NCI-H524 (cell line): ENCODE data around the gene PEAK1.
"Not testable (repeated sequence)": the region's sequence is repeated elsewhere in the genome, so short reads cannot be mapped to it uniquely, and the experiment has no call there.

ENCODE experiments used
- DNase-seq, 2 experiments: peaks; one replicate each; lab custom pipeline; 2025; lab: John Stamatoyannopoulos, UW

Gene PEAK1

DNA sequence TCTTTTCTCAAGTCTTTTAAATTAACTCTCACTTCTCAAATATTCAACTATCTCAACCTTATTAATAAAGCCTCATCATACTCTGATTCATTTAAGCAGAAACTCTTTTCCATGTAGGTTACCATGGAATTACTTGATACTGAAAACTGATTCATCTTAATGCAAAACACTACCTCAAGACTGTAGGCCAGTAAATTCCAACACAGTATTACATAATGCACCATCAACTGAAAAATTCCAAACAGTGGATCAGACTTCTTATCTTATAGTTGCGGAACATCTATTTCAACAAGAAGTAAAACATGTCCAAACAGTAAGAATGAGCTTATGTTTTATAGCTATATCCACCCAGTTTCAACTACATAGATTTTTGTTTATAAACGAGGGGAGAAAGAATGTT is 124.5 kb downstream of the PEAK1 start:
- no peak for DNase-seq

DNA sequence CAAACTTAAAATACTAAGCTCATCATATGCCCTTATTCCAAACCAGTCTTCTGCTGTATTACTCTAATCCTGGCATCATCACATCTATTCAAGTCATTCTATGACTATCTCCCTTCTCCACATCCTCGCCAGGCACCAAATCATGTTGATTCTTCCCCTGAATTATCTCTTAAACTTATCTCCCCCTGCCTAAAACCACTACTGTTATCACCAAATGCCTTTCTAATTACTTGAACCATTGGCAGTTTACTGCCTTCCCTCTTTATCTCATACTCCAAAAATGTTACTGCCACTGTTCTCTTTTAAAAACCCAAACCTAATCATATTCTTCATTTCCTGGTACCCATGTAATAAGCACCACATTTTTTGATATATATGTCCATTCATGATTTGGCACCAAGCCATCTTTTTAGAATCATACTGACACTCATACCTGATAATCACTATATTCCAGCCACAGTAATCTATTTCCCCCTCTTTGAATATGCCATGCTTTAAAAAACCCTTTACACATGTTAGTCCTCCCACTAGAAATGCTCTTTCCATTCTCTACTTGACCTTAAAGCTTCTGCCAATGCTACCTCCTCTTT is 126.8 kb downstream of the PEAK1 start:
- no peak for DNase-seq

DNA sequence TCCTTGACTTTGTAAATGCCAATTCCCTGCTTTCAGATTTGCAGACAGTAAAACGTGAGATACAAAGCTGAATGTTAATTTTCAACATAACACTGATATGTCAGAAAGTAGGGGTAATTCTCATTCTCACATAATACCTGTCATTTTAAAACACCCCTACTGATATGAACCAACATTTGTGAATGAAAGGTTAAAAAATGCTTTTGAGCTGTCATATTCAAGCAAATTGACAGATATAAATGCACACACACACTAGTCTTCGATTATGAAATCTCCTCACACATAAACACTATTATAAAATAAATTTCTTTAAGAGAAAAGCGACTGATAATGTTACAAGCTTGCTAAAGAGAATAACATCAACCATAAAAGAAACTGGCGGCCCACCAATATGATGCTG is 128.8 kb downstream of the PEAK1 start:
- no peak for DNase-seq

DNA sequence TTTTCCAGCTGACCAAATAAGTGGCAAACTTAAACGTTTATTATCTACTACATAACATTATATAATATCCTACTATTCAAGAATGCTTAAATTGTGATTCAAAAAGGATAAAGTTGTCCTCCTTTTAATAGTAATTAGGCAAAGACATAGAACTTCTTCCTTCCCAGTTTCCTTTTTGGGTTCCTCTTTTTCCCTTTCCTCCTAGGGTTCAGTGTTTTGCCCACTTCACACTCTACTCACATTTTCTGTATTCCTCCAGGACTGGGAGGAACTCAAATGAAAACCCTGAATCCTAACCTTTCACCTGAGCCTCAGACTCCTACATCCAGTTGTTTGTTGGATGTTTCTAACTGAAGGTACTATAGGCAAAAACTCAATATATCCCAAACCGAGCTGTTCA is 132.5 kb downstream of the PEAK1 start:
- DNase-seq = no peak

DNA sequence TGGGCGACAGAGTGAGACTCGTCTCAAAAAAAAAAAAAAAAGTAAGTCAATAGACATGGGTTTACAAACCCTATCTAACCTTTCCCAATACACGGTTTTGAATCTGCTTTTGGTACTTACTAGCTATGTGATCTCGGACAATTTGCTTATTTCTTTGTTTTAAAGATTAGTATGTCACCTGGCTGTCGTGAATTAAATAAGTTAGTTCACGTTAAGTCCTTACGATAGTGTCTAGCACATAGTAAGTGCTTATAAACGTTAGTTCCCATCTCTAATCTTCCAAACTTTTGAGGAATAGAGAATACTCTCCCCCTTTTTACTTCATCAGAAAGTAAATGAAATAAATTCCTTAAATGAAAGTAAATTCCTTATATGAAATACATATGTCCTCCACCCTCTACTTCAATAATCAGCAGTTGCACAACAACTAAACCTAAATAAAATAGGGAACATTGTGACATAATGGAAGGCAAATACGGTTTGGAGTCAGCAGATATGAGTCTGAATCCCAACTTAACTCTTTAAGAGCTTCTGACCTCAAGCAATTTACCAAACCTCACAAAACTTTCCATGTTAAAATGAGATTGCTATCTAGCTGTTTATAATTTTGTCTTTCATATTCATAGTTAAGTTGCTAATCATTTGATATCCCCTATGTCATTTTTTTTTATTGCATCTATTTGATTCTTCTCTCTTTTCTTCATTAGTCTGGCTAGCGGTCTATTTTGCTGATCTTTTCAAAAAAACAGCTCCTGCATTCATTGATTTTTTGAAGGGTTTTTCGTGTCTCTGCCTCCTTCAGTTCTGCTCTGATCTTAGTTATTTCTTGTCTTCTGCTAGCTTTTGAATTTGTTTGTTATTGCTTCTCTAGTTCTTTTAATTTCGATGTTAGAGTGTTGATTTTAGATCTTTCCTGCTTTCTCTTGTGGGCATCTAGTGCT is 134.6 kb downstream of the PEAK1 start:
- DNase-seq = no peak

DNA sequence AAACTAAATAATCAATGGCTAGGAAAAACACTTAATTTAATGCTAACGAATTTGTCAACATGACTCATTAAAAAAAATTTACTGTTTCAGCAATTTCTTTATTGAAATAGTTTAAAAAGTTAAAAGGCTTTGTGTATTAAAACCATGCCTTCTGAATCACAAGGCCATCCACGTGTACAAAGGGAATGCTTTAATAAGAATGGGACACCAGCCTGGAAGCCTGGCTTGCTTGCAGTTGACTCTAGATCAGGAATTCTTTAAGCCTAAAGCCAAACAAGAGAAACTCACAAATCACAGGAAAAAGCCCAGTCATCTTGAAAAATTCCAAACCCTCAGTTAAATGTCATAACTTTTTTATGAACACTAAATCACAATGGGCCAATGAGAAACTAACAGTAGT is 137.6 kb downstream of the PEAK1 start:
- DNase-seq = no peak

DNA sequence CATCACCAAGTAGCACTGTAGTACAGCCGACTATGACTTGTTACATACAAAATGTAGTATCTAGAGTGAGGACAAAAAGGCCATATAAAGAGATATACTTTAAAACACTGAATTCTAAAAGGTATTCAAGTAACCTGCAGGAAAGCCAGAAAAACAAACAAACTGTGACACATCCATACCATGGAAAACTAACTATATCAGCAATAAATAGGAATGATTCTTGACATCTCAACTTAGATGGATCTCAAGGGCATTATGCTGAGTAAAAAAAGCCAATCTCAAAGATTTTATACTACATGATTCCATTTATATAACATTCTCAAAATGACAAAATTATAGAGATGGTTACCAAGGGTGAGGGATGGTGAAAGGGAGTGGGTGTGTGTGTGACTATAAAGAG is 143.0 kb downstream of the PEAK1 start:
- DNase-seq = no peak

DNA sequence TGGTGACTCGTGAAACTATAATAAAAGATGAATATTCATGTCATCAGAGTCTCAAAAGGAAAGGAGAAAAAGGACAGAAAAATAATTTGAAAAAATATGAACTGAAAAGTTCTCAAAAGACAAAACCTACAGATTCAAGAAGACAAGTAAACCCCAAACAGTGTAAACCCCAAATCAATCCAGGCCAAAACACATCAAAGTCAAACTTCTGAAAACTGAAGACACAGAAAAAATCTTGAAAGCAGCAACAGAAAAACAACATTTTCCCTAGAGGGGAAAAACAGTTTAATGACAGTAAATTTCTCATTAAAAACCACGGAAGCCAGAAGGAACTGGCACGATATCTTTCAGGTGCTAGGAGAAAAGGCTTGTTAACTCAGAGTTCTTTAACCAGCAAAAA is 143.8 kb downstream of the PEAK1 start:
- DNase-seq = no peak

DNA sequence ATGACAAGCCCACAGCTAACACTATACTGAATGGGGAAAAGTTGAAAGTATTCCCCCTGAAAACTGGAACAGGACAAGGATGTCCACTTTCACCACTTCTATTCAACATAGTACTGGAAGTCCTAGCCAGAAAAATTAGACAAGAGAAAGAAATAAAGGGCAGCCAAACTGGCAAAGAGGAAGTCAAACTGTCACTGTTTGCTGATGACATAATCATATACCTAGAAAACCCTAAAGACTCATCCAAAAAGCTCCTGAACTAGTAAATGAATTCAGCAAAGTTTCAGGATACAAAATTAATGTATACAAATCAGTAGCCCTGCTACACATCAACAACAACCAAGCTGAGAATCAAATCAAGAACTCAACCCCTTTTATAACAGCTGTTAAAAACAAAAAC is 146.8 kb downstream of the PEAK1 start:
- not testable (repeated sequence) for DNase-seq

DNA sequence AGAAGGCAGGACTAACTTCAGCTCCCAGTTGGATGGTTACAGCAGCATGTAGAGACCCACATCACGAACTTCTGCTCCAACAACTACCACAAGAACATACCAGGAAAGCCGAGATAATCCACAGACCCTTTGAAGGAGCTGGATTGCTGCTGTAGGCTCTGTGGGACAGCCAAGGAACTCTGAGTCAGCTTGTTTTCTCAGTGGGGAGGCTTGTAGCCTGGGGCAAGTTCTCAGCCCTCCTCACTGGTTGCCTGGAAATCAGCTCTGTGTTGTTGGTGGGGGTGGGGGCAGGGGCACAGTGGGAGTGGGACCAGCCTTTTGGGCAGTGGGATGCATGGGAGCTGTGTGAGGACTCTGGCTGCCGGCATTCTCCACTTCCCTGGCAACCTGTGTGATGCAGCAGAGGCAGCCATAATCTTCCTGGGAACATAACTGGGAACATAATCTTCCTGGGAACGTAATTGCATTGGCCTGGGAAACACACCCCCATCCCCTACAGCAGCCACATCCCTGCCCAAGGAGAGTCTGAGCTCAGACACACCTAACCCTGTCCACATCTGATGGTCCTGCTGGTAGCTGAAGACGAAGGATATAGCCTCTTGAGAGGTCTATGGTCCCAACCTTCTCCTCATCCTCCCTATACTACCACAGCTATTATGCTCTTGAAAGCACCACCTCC is 153.1 kb downstream of the PEAK1 start:
- no peak for DNase-seq

DNA sequence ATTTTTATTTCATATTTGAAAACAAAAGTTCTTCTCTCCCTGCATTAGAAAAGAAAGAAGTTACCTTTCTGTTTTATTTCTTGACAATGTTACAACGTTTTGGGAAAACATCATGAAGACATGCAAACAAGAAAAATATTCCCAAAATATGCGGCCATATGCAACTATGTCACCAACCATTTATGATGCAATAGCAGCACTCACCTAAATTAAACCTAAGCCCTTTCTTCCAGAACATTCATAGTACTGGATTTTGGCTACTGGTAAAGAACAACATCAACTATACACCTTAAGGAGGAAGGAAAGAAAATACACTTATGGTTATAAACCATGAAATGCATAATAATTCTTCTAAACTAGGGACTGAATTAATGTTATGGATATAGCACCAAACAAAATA is 164.5 kb downstream of the PEAK1 start:
- DNase-seq = no peak

DNA sequence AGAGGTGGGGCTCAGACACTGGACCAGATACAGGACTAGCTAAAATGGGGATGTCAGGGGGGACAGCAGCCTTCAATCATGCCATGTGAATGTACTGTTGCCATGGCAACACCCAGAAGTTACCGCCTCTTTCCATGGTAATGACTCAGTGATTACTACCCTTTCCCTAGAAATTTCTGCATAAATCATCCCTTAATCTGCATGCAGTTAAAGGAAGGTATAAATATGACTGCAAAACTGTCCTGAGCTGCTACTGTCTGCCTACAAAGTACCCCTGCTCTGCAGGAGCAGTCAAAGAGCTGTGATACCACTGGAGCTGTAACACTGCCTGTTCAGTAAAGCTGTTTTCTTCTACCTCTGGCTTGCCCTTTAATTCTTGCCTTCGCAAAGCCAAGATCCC is 168.2 kb downstream of the PEAK1 start:
- DNase-seq = no peak

DNA sequence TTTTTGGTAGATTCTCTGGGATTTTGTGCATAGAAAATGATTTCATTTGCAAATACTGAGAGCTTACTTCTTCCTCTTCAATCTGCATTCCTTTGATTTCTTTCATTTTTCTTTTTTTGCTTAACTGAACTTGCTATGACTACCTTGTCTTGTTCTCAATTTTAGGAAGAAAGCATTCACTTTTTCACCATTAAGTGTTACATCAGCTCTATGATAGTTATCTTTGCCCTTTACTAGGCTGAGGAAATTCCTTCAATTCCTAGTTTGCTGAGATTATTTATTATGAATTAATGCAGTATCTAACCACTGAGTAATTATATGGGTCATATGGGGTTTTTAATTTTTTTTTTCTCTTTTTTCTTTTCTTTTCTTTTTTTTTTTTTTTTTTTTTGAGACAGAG is 172.8 kb downstream of the PEAK1 start:
- no peak for DNase-seq

DNA sequence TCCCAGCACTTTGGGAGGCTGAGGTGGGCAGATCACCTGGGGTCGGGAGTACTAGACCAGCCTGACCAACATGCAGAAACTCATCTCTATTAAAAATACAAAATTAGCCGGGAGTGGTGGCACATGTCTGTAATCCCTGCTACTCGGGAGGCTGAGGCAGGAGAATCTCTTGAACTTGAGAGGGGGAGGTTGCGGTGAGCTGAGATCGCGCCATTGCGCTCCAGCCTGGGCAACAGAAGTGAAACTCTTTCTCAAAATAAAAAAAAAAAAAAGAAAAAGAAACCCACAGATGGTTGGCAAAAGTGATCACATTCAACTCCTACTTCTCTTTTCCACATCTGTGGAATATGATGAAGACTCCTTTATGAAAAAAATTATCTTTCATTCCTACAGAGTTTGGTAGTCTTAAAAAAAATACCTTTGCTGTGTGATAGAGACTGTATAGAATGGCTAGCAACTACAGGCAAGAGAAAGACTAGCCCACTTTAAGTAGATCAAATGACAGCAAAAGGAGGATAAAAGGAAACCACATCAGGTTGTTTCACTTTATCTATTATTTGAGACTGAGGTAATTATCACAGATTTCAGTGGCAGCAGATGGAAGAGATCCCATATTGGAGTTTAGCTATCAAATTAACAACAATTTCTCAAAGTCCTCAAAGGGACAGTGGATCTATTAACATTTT is 176.0 kb downstream of the PEAK1 start:
- peak in 1 of 2 experiments; percentile 26 for DNase-seq

DNA sequence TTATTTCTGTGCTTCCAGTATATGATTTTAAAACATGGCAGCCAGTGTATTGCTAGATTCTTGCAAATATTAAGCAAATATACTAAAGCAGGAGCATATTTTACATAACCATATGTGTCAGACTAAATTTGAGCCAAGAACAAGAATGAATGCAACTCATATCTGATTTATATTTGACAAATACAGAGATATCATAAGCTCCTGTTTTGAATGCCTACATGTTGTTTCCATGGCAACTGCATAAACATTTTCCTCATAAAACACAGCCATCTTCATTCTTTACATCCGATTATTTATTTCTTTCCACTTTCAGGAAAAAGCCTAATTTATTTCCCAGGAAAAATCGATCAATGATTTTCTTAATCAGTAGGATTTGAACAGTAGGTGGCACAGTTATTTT is 176.8 kb downstream of the PEAK1 start:
- DNase-seq = no peak

DNA sequence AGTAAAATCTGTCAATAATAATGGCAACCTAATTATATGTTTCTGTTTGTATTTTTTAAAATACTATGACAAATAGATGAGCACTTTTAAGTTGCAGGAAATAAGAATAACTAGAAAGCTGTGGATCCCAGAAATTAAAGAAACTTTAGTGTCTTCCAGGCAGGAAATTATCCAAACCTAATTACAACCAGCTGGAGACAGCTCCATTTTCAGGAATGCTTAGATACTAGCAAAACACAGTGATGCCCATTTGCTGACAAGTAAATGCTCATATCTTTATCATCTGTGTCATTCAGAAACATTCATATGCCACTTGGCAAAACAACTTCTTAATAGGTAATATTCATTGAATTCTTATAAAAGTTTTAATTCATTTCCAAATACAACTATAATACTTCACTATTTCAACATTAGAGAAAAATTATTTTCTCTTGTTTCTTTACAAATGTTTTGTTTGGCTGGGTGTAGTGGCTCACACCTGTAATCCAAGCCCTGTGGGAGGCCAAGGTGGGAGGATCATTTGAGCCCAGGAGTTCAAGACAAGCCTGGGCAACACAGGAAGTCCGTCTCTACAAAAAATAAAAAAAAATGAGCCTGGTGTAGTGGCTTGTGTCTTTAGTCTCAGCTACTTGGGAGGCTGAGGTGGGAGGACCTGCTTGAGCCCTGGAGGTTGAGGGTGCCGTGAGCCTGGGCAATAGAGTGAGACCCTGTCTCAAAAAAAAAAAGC is 179.9 kb downstream of the PEAK1 start:
- DNase-seq = no peak

DNA sequence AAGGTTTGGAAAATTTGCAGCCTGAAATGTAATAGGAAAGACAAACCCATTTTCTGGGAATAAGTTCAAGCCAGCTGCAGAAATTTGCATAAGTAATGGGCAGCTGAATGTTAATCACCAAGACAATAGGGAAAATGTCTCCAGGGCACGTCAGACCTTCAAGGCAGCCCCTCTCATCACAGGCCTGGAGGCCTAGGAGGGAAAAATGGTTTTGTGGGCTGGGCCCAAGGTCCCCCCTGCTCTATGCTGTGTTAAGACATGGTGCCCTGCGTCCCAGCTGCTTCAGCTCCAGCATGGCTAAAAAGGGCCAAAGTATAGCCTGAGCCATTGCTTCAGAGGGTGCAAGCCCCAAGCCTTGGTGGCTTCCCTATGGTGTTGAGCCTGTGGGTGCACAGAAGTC is 184.3 kb downstream of the PEAK1 start:
- DNase-seq = no peak

DNA sequence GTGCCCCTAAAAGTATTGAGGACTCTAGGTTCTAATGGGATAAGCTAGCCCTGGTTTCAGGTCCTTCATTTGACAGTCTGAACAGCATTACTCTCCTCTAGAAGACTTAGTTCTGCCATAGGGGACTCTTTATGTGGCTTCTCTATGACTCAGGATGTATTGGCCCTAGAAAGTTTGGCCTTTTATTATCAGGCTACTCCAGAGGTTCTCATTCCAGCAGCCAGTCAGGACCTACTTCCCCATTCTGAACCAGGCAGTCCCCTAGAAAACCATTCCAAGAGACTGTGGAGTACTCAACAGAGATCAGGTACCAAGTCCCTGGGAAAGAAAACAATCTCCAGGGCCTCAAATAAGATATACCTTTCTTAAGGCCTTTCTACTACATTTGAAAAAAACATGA is 191.1 kb downstream of the PEAK1 start:
- DNase-seq = no peak

DNA sequence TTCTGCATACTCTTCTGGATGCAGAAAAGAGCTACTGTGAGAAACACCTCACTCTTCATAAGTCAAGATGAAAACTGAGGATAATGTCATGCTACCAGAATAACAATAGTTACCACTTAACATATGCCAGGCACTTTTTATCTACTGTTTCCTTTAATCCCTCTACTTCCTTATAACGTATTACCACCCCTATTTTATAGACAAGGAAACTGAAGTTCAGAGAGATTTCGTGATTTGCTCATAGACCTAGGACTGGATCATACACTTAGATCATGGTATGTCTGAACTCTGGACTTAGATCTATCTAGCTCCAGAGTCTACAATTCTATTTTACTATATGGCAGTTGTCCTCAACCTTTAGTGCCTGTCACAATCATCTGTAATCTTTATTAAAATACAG is 193.3 kb downstream of the PEAK1 start:
- DNase-seq = no peak

DNA sequence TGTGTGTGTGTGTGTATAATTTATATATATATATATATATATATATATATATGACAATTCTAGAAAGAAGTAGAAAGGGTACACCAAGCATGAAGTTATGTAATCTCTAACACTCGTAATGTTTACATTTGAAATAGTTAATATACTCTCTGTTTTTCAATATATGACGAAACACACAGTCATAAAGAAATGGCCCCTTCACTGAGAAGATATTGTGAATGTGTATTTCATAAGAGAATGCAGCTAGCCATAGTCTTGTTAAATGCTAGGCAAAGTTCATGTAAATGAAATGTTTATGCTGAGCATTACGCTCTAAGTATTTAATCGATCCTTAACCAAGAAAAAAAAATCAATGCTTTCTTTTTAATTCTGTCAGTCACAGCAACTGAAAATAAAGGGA is 194.3 kb downstream of the PEAK1 start:
- DNase-seq = no peak

DNA sequence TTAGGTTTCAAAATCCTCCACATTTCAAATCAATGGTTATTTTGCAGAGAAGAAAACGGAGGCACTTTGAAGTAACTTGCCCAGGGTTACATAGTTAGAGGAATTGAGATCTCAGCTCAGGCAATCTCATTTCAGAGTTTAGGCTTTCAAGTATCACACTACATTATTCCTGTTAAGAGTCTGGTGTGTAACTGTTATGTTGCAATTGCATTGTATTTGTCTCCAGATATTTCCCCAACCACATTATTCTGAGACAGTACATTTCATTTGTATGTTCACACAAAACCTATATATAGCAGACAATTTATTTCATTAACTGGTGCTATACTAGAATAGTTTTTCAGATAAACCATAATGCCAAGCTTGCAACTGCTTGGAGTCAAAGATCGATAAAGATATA is 194.8 kb downstream of the PEAK1 start:
- no peak for DNase-seq

DNA sequence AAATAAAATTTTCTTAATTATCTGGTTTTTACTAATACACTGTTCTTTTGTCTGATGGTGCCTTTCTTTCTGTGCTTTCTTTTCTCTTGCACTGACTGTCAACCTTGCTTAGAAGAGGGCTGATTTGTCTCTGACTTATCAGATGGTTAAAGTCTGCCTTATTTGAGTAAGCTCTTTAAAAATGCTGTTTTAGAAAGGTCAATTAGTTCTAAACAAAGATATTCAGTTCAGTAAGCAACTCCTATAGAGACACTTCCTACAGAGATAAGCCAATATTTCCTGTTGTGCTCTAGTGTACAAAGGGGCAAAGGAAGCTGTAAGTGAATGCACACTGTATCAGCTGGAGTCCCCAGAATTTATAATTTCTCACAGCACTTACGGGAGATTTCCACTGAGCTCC is 195.6 kb downstream of the PEAK1 start:
- no peak for DNase-seq
